Smooth muscle cell (in vitro differentiated cells): ENCODE results near the gene ANKRD13A. TPM values are rescaled to one million over a fixed set of nuclear protein-coding genes. Genes with fewer than 3 reads are reported as not detected.
"Not testable (repeated sequence)": the region's sequence is repeated elsewhere in the genome, so short reads cannot be mapped to it uniquely, and the experiment has no call there.

ENCODE experiments used
- DNase-seq: peaks from one replicate; lab custom pipeline; 2025; ENCODE audit not compliant: unreplicated experiment; lab: John Stamatoyannopoulos, UW
- H2AFZ ChIP-seq: fragments of 200-600 bp; sonication (generic); 2 replicates; pipeline ENCODE4 v1.6.0; 2016; ENCODE audit warnings: antibody characterized with exemption, low read depth, mild to moderate bottlenecking
- H3F3A ChIP-seq: fragments of 200-600 bp; sonication (generic); 2 replicates; pipeline ENCODE4 v1.6.0; 2017; ENCODE audit warnings: antibody characterized with exemption, low read depth
- H3K27ac ChIP-seq: fragments of 200-600 bp; sonication (generic); 2 replicates; pipeline ENCODE4 v1.5.1; 2016; ENCODE audit warnings: low read depth, mild to moderate bottlenecking
- H3K27me3 ChIP-seq: fragments of 200-600 bp; sonication (generic); 2 replicates; pipeline ENCODE4 v1.6.1; 2016; ENCODE audit warnings: low read depth, mild to moderate bottlenecking
- H3K36me3 ChIP-seq: fragments of 200-600 bp; sonication (generic); 2 replicates; pipeline ENCODE4 v1.5.1; 2016; ENCODE audit warnings: low read depth
- H3K4me1 ChIP-seq: fragments of 200-600 bp; sonication (generic); 2 replicates; pipeline ENCODE4 v1.5.1; 2016; ENCODE audit warnings: low read depth
- H3K4me2 ChIP-seq: fragments of 200-600 bp; sonication (generic); 2 replicates; pipeline ENCODE4 v1.6.0; 2016; ENCODE audit warnings: mild to moderate bottlenecking
- H3K4me3 ChIP-seq: fragments of 200-600 bp; sonication (generic); 2 replicates; pipeline ENCODE4 v1.5.1; 2016; ENCODE audit warnings: mild to moderate bottlenecking
- H3K79me2 ChIP-seq: fragments of 200-600 bp; sonication (generic); 2 replicates; pipeline ENCODE4 v1.6.0; 2016; ENCODE audit warnings: low read depth, mild to moderate bottlenecking
- H3K9ac ChIP-seq: fragments of 200-600 bp; sonication (generic); 2 replicates; pipeline ENCODE4 v1.6.0; 2016; ENCODE audit warnings: low read depth
- H3K9me3 ChIP-seq: fragments of 200-600 bp; sonication (generic); replicated peaks from 2 replicates; pipeline ENCODE4 v1.5.1; 2016; ENCODE audit warnings: low read depth
- H4K20me1 ChIP-seq: fragments of 200-600 bp; sonication (generic); 2 replicates; pipeline ENCODE4 v1.6.0; 2016; ENCODE audit warnings: low read depth
- CTCF ChIP-seq: fragments of 200-600 bp; sonication (generic); IDR thresholded peaks from 2 replicates; pipeline ENCODE4 v1.5.1; 2017; ENCODE audit warnings: borderline replicate concordance, mild to moderate bottlenecking, antibody characterized with exemption; ENCODE audit not compliant: insufficient read depth, poor library complexity, severe bottlenecking
- WGBS: methylation state at CpG from one replicate; pipeline ENCODE4 v1.1.7; 2016; ENCODE audit warnings: low lambda C conversion rate; 5-methylcytosine and 5-hydroxymethylcytosine counted together
- polyA plus RNA-seq: library from polyadenylated mRNA; unstranded; fragments of >200 nt; fragmentation: Nextera tagmentation; extraction: Ambion mirVana; gene quantifications from 2 replicates; pipeline ENCODE4 v1.2.1, GENCODE V29; 2016
- total RNA-seq: library from RNA; depleted of rRNA; stranded (reverse); fragments of >200 nt; gene quantifications from 2 replicates; pipeline ENCODE4 v1.2.3, GENCODE V29; 2014

ANKRD13A gene
- total and polyA plus RNA-seq, 2 experiments from 2014 or later = 11.6 to 31.1 TPM

DNA sequence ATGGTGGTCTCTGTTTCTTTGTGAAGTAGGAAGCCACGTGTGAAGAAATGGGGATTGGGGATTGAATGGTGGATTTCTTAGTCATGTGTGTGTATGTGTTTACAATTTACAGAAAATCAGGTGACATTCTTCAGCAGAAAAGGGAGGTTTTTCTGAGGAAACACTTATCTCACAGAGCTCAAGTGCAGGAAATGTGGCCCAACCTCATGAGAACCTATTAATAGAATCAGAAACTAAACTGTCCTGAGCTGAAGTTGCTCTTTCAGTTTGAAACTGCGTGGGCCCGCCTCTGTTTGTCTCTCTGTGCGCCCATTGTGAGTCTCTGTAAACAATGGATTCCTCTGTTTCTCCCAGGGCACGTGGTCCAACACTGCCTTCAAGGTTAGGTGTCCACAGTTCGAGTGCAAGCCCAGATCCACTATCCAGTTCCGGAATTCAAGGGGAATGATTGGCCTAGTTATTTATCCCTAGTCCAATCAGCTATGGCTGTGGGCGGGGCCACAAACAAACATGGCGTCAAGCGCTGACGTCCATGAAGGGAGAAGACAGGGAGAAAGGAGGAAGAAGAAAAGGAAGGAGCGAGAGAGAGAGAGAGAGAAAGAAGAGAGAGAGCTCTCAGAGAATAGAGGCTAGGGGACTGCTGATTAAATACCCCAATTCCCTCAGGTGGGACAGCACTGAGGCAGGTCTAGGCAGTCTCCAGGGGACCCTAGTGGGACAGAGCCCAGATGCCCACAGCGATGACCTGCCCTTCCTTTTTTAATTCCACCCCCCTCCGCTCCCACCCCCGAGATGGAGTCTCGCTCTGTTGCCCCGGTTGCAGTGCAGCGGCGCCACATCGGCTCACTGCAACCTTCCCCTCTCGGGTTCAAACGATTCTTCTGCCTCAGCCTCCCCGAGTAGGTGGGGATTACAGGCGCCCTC is 80.5 kb downstream of the ANKRD13A start:
- no peaks in the 10 kb centered on the region for H3K36me3 ChIP-seq
- H3K9me3 ChIP-seq = no peaks in the 10 kb centered on the region
- no peaks in the 10 kb centered on the region for H3K27me3 ChIP-seq
- H3K79me2 ChIP-seq = no peaks in the 10 kb centered on the region
- H3F3A ChIP-seq = no peaks in the 10 kb centered on the region
- 94% methylated on average over 24 of the region's 24 CpGs for WGBS
- H2AFZ ChIP-seq = no peak overlapping the region
- TF ChIP-seq CTCF = no peak
- no peak overlapping the region for H3K27ac ChIP-seq
- H3K4me1 ChIP-seq = no peaks in the 10 kb centered on the region
- H3K4me3 ChIP-seq = no peak overlapping the region
- no peaks in the 10 kb centered on the region for H4K20me1 ChIP-seq
- no peak for DNase-seq
- no peak overlapping the region for H3K9ac ChIP-seq
- H3K4me2 ChIP-seq = no peak overlapping the region

- Histone ChIP-seq H3K27me3 (no peaks in the 10 kb centered on the region), H3K27ac (no peak overlapping the region), H4K20me1 (no peaks in the 10 kb centered on the region), H3K4me3 (no peak overlapping the region), H2AFZ (no peak overlapping the region), H3K79me2 (no peaks in the 10 kb centered on the region), H3K36me3 (no peaks in the 10 kb centered on the region), H3K4me1 (no peaks in the 10 kb centered on the region), H3K4me2 (no peak overlapping the region), H3K9me3 (no peaks in the 10 kb centered on the region), H3F3A (no peaks in the 10 kb centered on the region), H3K9ac (no peak overlapping the region)
- 89% methylated on average over 7 of the region's 7 CpGs for WGBS
- DNase-seq = no peak
- TF ChIP-seq CTCF = no peak
Measured at GRCh38 chr12:110080410-110080809, 81.2 kb downstream of the ANKRD13A start.

- DNase-seq = no peak
Measured at GRCh38 chr12:110084314-110085015, 85.2 kb downstream of the ANKRD13A start.

DNA sequence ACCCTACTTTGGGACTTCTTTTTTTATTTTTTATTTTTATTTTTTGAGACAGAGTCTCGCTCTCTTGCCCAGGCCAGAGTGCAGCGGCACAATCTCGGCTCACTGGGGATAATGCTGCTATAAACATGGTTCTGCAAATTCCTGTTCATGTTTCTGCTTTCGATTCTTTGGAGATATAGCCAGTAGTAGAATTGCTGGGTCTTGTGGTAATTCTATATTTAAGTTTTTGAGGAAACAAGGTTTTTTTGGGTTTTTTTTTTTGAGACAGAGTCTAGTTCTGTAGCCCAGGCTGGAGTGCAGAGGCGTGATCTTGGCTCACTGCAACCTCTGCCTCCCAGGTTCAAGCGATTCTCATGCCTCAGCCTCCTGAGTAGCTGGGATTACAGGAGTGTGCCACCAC is 89.0 kb downstream of the ANKRD13A start:
- not testable (repeated sequence) for H3K79me2 ChIP-seq, H2AFZ ChIP-seq, H3K4me1 ChIP-seq, H3K27me3 ChIP-seq, H3K27ac ChIP-seq, H3K9ac ChIP-seq, DNase-seq, H3K9me3 ChIP-seq, H4K20me1 ChIP-seq, H3K36me3 ChIP-seq, H3K4me2 ChIP-seq, H3K4me3 ChIP-seq, H3F3A ChIP-seq
- 83% methylated on average over 6 of the region's 6 CpGs for WGBS

More at GRCh38 chr12:110084314-110085015, 85.2 kb downstream of the ANKRD13A start:
- TF ChIP-seq CTCF = no peak
- Histone ChIP-seq H3K27me3 (peaks cover 4% of the 10 kb centered on the region), H3F3A (no peaks in the 10 kb centered on the region), H3K79me2 (no peaks in the 10 kb centered on the region), H2AFZ (no peak overlapping the region), H3K9ac (no peak overlapping the region), H3K4me3 (no peak overlapping the region), H3K4me2 (no peak overlapping the region), H3K4me1 (no peaks in the 10 kb centered on the region), H3K27ac (no peak overlapping the region), H3K9me3 (no peaks in the 10 kb centered on the region), H4K20me1 (no peaks in the 10 kb centered on the region), H3K36me3 (no peaks in the 10 kb centered on the region)
- 92% methylated on average over 4 of the region's 4 CpGs for WGBS
